ENCODE data around the gene KDM5C.

KDM5C gene

DNA sequence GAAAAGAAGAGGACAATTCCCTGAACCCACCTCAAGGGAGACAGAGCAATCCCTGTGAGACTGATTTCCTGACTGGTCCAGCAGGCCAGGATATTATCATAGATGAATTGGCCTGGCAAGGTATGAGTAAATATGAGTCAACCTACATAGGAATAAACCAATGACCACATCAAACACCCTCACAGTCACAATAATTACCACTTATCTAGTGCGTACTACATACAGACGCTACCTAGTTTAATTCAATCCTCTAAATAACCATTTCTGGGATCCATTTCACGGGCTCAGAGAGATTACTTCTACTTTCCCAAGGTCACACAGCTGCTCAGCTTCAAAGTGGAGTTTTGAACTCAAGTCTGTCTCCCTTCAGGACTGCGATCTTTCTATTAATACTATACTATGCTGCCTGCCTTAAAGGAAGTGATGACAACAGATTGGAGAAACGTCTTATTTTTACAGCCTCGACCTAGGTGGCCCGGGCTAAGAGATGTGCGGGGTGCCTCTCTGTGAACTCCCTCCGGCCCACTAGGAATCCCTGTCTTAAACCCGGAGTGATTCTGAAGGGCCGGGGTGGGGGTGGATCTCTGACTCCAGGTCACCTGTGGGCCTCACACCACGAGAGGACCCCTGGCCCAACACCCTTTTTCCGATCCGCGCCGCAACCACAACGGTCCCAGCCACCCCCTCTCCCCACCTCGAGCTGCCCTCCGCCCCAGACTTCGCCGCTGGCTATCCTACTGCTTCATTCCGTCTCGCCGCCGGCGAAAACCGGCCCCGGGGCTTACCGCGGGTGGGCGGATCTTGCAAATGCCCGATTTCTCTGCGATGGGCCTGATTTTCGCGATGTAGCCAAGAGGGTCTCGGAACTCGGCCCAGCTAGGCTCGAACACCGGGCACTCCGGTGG lies 800 bp downstream of the KDM5C start:
- peak overlapping the region; percentile 83 for H3K4me3 ChIP-seq (ENCODE audit: low read length)
- H3K27ac ChIP-seq (ENCODE audit: low read length) = peak overlapping the region; percentile 99

DNA sequence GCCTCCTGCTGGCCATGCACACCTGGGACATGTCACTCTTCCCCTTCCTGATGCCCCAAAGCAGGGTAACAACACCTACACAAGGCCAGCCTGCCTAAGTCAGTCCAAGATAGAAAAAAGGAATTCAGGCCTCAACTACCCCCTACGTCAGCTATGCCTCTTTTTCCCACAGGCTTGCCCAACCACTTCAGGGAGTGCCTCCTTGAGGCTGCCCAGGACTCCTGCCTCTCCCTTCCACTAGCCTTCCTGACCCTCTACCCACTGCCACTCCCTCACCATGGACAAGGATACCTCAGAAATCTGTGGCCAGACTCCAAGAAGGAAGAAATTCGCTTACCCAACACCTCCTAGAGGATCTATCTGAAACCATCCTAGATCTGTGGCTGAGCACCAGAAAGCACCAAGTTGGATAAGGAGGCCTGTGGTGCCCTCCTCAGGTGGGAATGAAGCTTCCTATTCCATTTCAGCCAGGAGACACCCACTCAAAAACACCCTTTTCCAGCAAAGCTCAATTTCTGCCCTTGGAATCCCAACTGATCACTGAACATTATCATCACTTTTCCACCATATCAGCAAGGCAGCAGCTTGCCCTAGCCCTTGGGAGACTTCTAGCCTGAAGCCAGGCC lies 1.8 kb downstream of the KDM5C start:
- Histone ChIP-seq H3K4me3 (ENCODE audit: low read length) (peak overlapping the region; percentile 83), H3K4me1 (ENCODE audit: control insufficient read depth, low read depth, low read length) (peaks cover 12% of the 10 kb centered on the region), H3K27me3 (ENCODE audit: control insufficient read depth, insufficient read depth, low read length) (no peaks in the 10 kb centered on the region), H3K9me3 (ENCODE audit: control insufficient read depth, low read depth, low read length) (peaks cover 4% of the 10 kb centered on the region), H3K36me3 (ENCODE audit: control insufficient read depth, low read depth, low read length) (peaks cover 24% of the 10 kb centered on the region), H3K9ac (ENCODE audit: low read length) (no peak overlapping the region), H3K27ac (ENCODE audit: low read length) (no peak overlapping the region)

More for the DNA sequence above, 800 bp downstream of the KDM5C start:
- H3K36me3 ChIP-seq (ENCODE audit: control insufficient read depth, low read depth, low read length) = peaks cover 13% of the 10 kb centered on the region
- peaks cover 4% of the 10 kb centered on the region for H3K9me3 ChIP-seq (ENCODE audit: control insufficient read depth, low read depth, low read length)
- H3K4me1 ChIP-seq (ENCODE audit: control insufficient read depth, low read depth, low read length) = peaks cover 12% of the 10 kb centered on the region
- peak overlapping the region; percentile 92 for H3K9ac ChIP-seq (ENCODE audit: low read length)
- H3K27me3 ChIP-seq (ENCODE audit: control insufficient read depth, insufficient read depth, low read length) = no peaks in the 10 kb centered on the region

DNA sequence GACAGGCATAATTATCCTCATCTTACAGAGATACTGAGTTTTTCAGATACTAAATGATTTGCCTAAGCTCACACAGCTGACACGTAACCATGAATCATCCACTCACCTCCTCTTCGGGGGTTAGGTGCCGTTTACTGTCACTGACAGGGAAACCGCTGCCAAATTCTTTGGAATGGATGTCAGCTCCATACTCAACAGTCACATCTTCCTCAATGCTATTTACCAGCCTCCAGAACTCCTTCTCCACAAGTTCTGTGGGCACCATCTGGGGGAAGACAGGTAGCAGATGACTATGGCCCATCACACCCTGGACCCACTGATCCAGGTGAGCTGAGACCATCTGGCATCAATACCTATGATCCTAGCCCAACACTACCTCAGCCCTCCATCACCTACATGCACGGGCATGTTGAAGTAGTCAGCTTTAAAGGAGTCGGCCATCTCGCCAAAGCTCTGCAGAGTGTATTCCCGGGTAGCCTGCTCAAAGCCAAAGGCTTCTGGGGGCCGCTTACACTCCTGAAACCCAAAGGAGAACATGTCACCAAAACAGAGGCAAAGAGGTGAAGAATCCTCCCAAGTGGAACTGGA lies 13.5 kb downstream of the KDM5C start:
- Histone ChIP-seq H3K4me1 (ENCODE audit: control insufficient read depth, low read depth, low read length) (no peaks in the 10 kb centered on the region), H3K4me3 (ENCODE audit: low read length) (no peak overlapping the region), H3K36me3 (ENCODE audit: control insufficient read depth, low read depth, low read length) (peaks cover 68% of the 10 kb centered on the region), H3K27me3 (ENCODE audit: control insufficient read depth, insufficient read depth, low read length) (no peaks in the 10 kb centered on the region), H3K9me3 (ENCODE audit: control insufficient read depth, low read depth, low read length) (peaks cover 12% of the 10 kb centered on the region), H3K27ac (ENCODE audit: low read length) (no peak overlapping the region), H3K9ac (ENCODE audit: low read length) (no peak overlapping the region)

DNA sequence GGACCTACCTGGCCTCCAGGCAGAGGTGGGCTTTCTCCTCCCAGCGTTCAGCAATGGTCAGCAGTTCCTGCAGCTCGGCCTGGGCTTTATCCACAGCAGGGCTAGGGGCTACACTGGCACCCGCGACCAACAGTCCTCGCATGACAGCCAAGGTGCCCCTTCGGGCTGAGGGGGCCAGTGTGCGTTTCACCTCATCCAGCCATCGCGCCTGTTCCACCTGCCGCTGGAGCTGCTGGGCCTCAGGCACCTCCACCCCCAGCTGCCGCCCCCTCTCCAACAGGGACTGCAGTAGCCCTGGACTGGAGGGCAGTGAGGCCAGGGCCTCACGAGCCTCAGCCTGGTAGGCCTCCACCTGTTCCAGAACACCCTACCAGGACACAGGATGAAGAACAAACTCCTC lies 28.3 kb downstream of the KDM5C start:
- Histone ChIP-seq H3K36me3 (ENCODE audit: control insufficient read depth, low read depth, low read length) (peaks cover 75% of the 10 kb centered on the region), H3K27ac (ENCODE audit: low read length) (no peak overlapping the region), H3K4me1 (ENCODE audit: control insufficient read depth, low read depth, low read length) (no peaks in the 10 kb centered on the region), H3K9me3 (ENCODE audit: control insufficient read depth, low read depth, low read length) (no peaks in the 10 kb centered on the region), H3K9ac (ENCODE audit: low read length) (no peak overlapping the region), H3K4me3 (ENCODE audit: low read length) (no peak overlapping the region), H3K27me3 (ENCODE audit: control insufficient read depth, insufficient read depth, low read length) (no peaks in the 10 kb centered on the region)

DNA sequence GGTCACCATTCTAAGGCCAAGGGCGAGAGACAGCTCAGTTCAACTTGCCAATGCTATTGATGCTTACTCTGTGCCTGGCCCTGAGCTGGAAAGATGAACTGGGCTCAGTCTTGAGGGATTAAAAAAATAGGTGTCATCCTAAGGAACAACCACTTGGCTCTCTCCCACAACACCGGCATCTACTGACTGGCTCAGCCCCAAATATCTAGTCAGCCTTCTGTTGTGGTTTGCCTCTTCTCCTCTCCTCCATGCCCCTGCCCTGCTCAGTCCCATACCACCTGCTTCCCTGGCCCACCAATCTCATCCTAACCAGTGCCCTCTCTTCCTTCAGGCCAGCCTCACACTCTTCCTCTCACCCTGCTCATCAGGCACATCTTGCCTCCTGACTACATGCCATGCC lies 29.6 kb downstream of the KDM5C start:
- no peak overlapping the region for H3K4me3 ChIP-seq (ENCODE audit: low read length)
- H3K9ac ChIP-seq (ENCODE audit: low read length) = no peak overlapping the region
- peaks cover 65% of the 10 kb centered on the region for H3K36me3 ChIP-seq (ENCODE audit: control insufficient read depth, low read depth, low read length)
- no peak overlapping the region for H3K27ac ChIP-seq (ENCODE audit: low read length)
- H3K4me1 ChIP-seq (ENCODE audit: control insufficient read depth, low read depth, low read length) = no peaks in the 10 kb centered on the region
- no peaks in the 10 kb centered on the region for H3K27me3 ChIP-seq (ENCODE audit: control insufficient read depth, insufficient read depth, low read length)
- H3K9me3 ChIP-seq (ENCODE audit: control insufficient read depth, low read depth, low read length) = no peaks in the 10 kb centered on the region

DNA sequence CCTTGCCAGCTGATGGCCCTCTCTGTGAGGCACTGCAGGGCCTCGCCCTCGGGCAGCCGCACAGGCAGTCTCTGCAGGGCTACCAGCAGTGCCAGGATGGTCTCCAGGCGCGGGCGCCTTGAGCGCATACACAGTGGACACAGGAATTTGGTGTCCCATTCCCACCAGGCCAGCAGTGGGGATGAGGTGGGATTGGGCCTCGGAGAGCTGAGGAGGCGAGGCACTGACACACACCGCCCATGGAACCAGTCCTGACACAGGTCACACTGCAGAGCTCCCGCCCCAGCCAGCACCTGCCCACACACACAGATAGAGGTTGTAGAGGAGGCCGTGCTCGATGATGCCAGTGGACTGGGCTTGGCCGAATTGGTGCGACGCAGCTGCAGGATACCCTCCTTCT lies 30.7 kb downstream of the KDM5C start:
- no peaks in the 10 kb centered on the region for H3K27me3 ChIP-seq (ENCODE audit: control insufficient read depth, insufficient read depth, low read length)
- H3K9me3 ChIP-seq (ENCODE audit: control insufficient read depth, low read depth, low read length) = peaks cover 4% of the 10 kb centered on the region
- H3K27ac ChIP-seq (ENCODE audit: low read length) = no peak overlapping the region
- H3K36me3 ChIP-seq (ENCODE audit: control insufficient read depth, low read depth, low read length) = peaks cover 54% of the 10 kb centered on the region
- no peaks in the 10 kb centered on the region for H3K4me1 ChIP-seq (ENCODE audit: control insufficient read depth, low read depth, low read length)
- H3K9ac ChIP-seq (ENCODE audit: low read length) = no peak overlapping the region
- no peak overlapping the region for H3K4me3 ChIP-seq (ENCODE audit: low read length)

DNA sequence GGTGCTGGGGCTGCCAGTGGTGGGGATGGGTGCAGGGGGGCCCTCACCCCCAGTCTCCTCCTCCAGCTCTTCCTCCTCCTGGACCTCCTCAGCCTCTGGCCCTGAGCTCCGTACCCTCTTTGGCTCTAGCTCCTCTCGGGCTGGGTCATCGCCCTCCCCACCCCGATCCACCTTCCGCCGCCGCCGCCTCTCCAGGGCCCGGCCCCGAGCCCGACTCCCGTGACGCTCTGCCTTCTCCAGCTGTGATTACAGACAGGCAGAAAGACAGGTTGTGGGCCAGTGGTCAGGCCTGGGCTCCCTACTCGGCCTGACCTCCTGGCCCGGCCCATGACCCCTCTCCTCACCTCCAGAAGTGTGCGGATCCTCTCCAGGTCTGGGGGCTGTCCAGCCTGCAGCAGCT lies 31.9 kb downstream of the KDM5C start:
- H3K4me1 ChIP-seq (ENCODE audit: control insufficient read depth, low read depth, low read length) = no peaks in the 10 kb centered on the region
- no peaks in the 10 kb centered on the region for H3K27me3 ChIP-seq (ENCODE audit: control insufficient read depth, insufficient read depth, low read length)
- peaks cover 8% of the 10 kb centered on the region for H3K9me3 ChIP-seq (ENCODE audit: control insufficient read depth, low read depth, low read length)
- peaks cover 42% of the 10 kb centered on the region for H3K36me3 ChIP-seq (ENCODE audit: control insufficient read depth, low read depth, low read length)
- H3K27ac ChIP-seq (ENCODE audit: low read length) = no peak overlapping the region
- H3K4me3 ChIP-seq (ENCODE audit: low read length) = no peak overlapping the region
- H3K9ac ChIP-seq (ENCODE audit: low read length) = no peak overlapping the region

DNA sequence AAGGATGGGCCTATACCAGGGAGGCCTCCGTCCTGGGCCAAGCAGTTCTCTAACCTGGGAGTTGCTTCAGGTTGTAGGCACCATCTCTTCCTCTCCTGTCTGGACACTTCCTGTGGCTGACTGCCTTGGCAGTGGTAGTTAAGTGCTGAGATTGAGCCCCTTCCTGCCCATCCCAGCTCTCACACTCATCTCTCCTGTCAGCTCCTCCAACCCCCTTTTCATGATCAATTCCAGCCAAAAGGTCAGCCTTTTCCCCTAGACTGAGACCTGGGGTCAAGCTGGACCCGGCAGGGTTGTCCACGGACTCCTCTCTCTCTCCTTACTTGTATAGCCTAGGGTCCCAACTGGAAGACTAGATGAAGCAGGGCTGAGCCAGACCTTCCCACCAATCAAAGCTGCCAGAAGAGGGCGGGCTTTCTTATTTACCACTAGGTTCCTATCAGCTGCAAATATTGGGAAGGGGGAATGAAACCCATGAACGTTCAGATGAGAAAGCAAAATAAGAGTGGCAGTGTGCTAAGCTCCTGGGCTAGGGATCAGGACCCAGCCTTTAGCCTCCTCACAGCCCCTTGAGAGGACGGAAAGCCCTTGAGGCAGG lies 34.5 kb downstream of the KDM5C start:
- Histone ChIP-seq H3K9me3 (ENCODE audit: control insufficient read depth, low read depth, low read length) (peaks cover 8% of the 10 kb centered on the region), H3K27ac (ENCODE audit: low read length) (no peak overlapping the region), H3K4me3 (ENCODE audit: low read length) (no peak overlapping the region), H3K9ac (ENCODE audit: low read length) (no peak overlapping the region), H3K4me1 (ENCODE audit: control insufficient read depth, low read depth, low read length) (no peaks in the 10 kb centered on the region), H3K36me3 (ENCODE audit: control insufficient read depth, low read depth, low read length) (peaks cover 25% of the 10 kb centered on the region), H3K27me3 (ENCODE audit: control insufficient read depth, insufficient read depth, low read length) (no peaks in the 10 kb centered on the region)

DNA sequence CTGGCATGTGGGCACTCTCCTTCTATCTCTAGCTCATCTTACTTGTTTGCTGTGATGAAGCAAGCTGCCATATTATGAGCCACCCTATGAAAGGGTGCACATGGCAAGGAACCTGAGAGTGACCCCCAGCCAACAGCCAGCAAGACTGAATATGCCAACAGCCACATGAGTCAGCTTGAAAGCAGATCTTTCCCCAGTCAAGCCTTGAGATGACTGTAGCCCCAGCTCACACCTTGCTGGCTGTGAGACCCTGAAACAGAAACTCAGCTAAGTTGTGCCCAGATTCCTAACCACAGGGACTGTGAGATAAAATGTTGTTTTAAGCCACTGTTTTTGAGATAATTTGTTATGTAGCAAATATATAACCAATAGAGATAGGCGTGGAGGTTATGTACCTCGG lies 36.2 kb downstream of the KDM5C start:
- H3K27me3 ChIP-seq (ENCODE audit: control insufficient read depth, insufficient read depth, low read length) = no peaks in the 10 kb centered on the region
- no peak overlapping the region for H3K4me3 ChIP-seq (ENCODE audit: low read length)
- no peak overlapping the region for H3K27ac ChIP-seq (ENCODE audit: low read length)
- H3K36me3 ChIP-seq (ENCODE audit: control insufficient read depth, low read depth, low read length) = peaks cover 9% of the 10 kb centered on the region
- H3K9me3 ChIP-seq (ENCODE audit: control insufficient read depth, low read depth, low read length) = peaks cover 8% of the 10 kb centered on the region
- no peaks in the 10 kb centered on the region for H3K4me1 ChIP-seq (ENCODE audit: control insufficient read depth, low read depth, low read length)
- no peak overlapping the region for H3K9ac ChIP-seq (ENCODE audit: low read length)

DNA sequence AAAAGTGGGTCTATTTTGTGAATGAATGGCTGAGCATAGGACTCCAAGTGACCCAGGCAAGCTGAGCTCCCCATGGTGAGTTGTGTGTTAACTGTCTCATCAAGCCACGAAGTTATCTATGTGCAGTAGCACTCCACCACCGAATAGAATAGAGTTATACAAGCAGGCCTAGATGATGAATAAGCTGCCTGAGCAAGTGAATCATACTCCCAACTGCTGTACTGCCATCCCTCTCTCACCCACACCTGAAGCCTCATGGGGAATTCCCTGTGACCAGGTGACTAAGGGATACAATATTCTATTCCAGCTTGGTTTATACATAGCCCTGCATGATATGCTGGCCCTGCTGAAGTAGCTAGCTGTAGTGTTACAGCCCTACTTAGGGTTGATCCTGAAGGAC lies 38.7 kb downstream of the KDM5C start:
- no peaks in the 10 kb centered on the region for H3K36me3 ChIP-seq (ENCODE audit: control insufficient read depth, low read depth, low read length)
- H3K27ac ChIP-seq (ENCODE audit: low read length) = no peak overlapping the region

DNA sequence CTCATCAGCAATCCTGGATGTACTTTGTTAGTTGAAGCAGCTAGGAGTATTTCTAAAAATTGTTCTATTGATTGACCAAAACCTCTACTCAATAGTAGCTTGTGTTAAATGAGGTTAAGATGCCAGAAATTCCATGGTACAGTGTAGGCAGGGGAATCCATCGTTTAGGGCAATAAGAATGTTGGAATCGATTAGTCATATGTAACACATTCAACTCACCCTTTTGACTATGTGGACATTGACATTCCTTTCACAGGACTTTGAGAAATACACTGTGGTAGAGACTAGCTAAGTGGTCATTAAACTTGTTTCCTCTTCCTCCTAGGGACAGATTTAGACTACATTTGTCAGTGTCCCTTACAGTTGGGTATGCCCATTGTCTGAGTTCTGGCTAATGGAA lies 40.2 kb downstream of the KDM5C start:
- Histone ChIP-seq H3K4me3 (ENCODE audit: low read length) (no peak overlapping the region), H3K27ac (ENCODE audit: low read length) (no peak overlapping the region), H3K36me3 (ENCODE audit: control insufficient read depth, low read depth, low read length) (no peaks in the 10 kb centered on the region), H3K9ac (ENCODE audit: low read length) (no peak overlapping the region), H3K27me3 (ENCODE audit: control insufficient read depth, insufficient read depth, low read length) (no peaks in the 10 kb centered on the region), H3K4me1 (ENCODE audit: control insufficient read depth, low read depth, low read length) (no peaks in the 10 kb centered on the region), H3K9me3 (ENCODE audit: control insufficient read depth, low read depth, low read length) (peaks cover 8% of the 10 kb centered on the region)

More for the DNA sequence above, 38.7 kb downstream of the KDM5C start:
- Histone ChIP-seq H3K4me1 (ENCODE audit: control insufficient read depth, low read depth, low read length) (no peaks in the 10 kb centered on the region), H3K9me3 (ENCODE audit: control insufficient read depth, low read depth, low read length) (peaks cover 8% of the 10 kb centered on the region), H3K4me3 (ENCODE audit: low read length) (no peak overlapping the region), H3K27me3 (ENCODE audit: control insufficient read depth, insufficient read depth, low read length) (no peaks in the 10 kb centered on the region), H3K9ac (ENCODE audit: low read length) (no peak overlapping the region)

Data from iPS-18a (cell line).